Superior temporal gyrus (tissue), 1 donor: ENCODE data around the gene TTC32.
"Not testable (repeated sequence)": the region's sequence is repeated elsewhere in the genome, so short reads cannot be mapped to it uniquely, and the experiment has no call there.

ENCODE experiments used
- DNase-seq: peaks from one replicate; pipeline ENCODE4 v3.0.0-alpha.2; 2016; ENCODE audit errors: extremely low spot score

Gene TTC32

GRCh38 chr2:19901442-19902215 lies at the start of gene TTC32:
TSS of gene TTC32 (minus strand) at chr2:19901983. CDS start at chr2:19901854, 129 bp downstream.
- peak; percentile 97 for DNase-seq

DNA sequence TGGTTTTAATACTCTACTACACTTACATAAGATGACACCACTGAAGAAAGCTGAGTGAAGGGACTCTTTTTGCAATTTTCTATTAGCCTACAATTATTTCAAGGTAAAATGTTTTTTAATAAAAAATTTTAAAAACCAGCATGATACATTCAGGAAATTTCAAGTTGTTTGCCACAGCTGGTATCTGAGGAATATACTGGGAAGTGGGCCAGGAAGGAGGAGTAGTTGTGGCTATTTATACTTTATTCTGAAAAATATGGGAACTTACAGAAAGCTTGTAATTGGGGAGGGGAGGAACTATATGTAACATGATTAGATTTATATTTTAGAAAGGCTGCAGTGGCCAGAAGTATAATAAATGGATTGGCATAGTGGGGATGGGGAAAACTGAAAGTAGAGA lies 47.3 kb upstream of the TTC32 start:
- no peak for DNase-seq

GRCh38 chr2:19947184-19947940 lies 45.6 kb upstream of the TTC32 start:
- no peak for DNase-seq

- DNase-seq: no peak
These were observed 42.5 kb upstream of the TTC32 start for GRCh38 chr2:19944205-19944845.

DNA sequence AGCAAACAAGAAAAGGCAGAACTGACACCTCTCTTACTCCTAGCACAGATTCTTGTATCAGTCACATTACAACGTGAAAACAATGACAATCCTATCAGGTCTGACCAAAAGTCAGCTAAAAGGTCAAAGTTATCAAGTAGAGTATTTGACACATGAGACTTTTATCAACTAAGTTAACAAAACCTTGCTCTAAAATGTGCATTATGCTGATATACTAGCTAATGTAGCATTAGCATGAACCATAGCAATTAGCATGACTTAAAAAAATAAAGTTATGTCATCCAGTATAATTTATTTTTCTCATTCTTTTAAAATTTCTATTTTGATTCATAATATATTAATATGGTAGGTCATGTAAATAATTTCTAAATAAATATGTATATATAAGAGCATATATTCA lies 41.4 kb upstream of the TTC32 start:
- DNase-seq: no peak

DNA sequence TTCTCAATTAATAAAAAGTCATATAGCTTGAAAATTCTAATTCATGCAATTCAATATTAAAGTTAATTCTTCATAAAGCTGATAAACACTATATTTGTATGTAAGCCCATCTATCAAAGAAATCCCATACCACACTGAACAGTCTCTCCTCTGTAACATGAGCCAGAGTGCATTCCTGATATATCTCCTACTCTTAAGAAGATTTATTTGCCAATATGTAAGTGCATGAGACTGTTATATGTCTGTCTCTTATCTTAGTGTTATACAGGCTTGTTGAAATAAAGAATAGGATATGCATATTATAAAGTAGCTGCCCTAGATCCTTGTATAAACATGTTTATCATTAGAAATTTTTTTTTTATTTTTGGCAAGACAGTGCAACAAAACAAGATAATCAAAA lies 40.4 kb upstream of the TTC32 start:
- no peak for DNase-seq

- no peak for DNase-seq
These were observed 35.2 kb upstream of the TTC32 start for GRCh38 chr2:19937004-19937403.

GRCh38 chr2:19936203-19936602 lies 34.4 kb upstream of the TTC32 start:
- DNase-seq: no peak

GRCh38 chr2:19933351-19933981 lies 31.7 kb upstream of the TTC32 start:
- no peak for DNase-seq

DNA sequence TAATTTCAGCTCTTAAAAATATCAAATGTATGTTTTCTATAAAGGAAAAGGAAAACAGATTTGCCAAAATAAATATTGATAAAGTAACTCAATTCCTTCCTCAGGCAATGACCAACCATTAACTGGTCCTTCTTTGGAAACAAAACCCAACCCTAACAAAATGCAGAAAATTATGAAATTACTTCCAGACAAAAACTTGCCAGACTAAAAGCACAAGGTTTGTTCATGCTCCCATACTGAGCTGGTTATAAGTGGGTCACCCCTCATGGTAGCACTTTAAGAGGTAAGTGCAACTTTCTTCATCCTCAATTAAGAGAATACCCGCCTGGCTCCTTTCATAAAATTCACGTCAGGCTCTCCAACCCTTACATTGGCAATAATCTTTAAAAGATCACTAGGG lies 31.1 kb upstream of the TTC32 start:
- DNase-seq: no peak

DNA sequence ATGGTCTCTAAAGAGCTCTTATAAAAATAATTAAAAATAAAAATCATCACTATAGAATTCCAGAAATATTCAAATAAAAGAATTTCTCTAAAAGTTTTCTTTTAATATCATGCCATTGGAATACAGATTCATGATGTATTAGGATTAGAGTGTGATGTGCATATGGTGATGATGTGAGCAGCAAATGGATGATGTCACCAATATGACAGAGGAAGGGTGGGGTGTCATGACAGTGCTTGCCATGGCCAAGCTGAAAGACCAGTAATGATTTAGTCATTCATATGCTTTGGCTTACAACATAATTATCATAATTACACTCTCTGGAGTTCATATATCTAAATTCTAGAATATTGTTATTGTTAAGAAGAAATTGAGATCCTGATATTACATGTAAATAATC lies 27.4 kb upstream of the TTC32 start:
- DNase-seq: no peak

GRCh38 chr2:19927816-19928215 lies 26.0 kb upstream of the TTC32 start:
- not testable (repeated sequence) for DNase-seq

GRCh38 chr2:19924526-19924925 lies 22.7 kb upstream of the TTC32 start:
- DNase-seq: not testable (repeated sequence)

GRCh38 chr2:19922188-19922587 lies 20.4 kb upstream of the TTC32 start:
- DNase-seq: not testable (repeated sequence)

- DNase-seq: no peak
These were observed 14.7 kb upstream of the TTC32 start for GRCh38 chr2:19916385-19916950.

- DNase-seq: peak; percentile 53
These were observed 12.6 kb upstream of the TTC32 start for GRCh38 chr2:19914266-19914975.

- no peak for DNase-seq
These were observed 10.2 kb upstream of the TTC32 start for GRCh38 chr2:19911808-19912509.

DNA sequence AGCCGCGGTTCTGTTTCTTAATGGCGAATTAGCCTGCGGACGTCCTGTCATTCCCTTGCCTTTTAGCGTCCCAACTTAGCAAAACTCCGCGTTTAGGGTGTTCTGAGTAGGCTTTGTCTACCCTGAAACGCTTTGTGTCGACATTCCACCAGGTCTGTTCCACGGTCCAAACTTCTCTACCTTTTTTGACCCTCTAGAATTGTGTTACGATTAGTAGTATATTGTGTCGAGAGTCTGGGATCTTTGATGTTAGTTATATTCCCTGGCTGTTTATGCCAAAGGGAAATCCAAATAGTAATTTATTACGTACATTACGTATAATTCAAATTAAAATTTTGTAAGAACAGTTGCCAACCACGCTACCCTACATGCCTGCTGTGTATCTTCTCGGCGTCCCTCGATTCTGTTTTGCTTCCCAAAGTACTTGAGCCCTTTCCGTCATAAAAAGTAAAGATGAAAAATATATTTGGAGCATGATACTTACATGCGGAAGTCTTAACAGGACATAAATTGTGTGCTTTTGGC lies 495 bp upstream of the TTC32 start:
- no peak for DNase-seq

DNA sequence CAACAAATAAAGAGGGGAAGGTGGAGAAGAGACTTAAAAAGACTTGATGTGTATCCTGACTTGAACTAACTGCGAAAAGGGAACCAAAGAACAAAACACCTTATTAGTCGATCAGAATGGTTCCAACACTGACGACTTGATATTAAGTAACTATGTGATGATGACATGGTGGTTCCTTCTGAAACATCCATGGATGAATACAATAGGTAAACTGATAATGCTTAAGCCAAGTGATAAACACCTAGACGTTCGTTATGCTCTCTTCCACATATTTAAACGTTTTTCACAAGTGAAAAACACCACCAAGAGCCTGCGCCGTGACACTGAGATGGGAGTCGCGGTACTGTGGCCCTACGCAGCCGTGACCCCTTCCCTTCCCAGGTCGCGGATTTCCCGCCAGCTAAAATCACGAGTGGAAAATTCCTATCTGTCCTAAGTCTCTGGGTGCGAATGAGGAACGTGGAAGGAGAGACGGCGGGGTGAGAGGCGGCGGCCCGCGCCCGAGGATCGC lies 797 bp downstream of the TTC32 start:
- DNase-seq: peak; percentile 55
